Fibroblast of lung (primary cell): ENCODE measurements around the gene MAPKAPK2. TPM values are rescaled to one million over a fixed set of nuclear protein-coding genes. Genes with fewer than 3 reads are reported as not detected.
A peak's percentile ranks its signal among the peaks of the same experiment; 100 is the strongest.

Experiments used
- DNase-seq, 2 donors: peaks; one replicate each; pipeline versions ENCODE4 v3.0.0 to v3.0.0-alpha.2; 2010; ENCODE audit warnings: low read depth in 2 of 2
- H2AFZ ChIP-seq: 2 replicates; pipeline ENCODE4 v1.5.1; 2012; ENCODE audit warnings: low read length, control low read depth, inconsistent platforms
- H3K27ac ChIP-seq: 2 replicates; pipeline ENCODE4 v1.5.1; 2011; ENCODE audit warnings: low read length, control low read depth; ENCODE audit not compliant: insufficient read depth
- H3K27me3 ChIP-seq: 2 replicates; pipeline ENCODE4 v1.5.1; 2011; ENCODE audit warnings: mild to moderate bottlenecking, low read length; ENCODE audit not compliant: control insufficient read depth, insufficient read depth
- H3K36me3 ChIP-seq: 2 replicates; pipeline ENCODE4 v1.5.1; 2011; ENCODE audit warnings: low read length; ENCODE audit not compliant: control insufficient read depth, insufficient read depth
- H3K4me1 ChIP-seq: 2 replicates; pipeline ENCODE4 v1.5.1; 2011; ENCODE audit warnings: low read length; ENCODE audit not compliant: control insufficient read depth, insufficient read depth; ENCODE audit errors: extremely low read depth
- H3K4me2 ChIP-seq: 2 replicates; pipeline ENCODE4 v1.5.1; 2011; ENCODE audit warnings: low read length, control low read depth; ENCODE audit not compliant: insufficient read depth; ENCODE audit errors: extremely low read depth
- H3K4me3 ChIP-seq, 4 experiments: fragments of 200-600 bp in 1 of 4; sonication (generic) in 1 of 4; replicated peaks in 1 of 4; 2 replicates each; pipeline ENCODE4 v1.5.1; 2011 to 2016; ENCODE audit warnings: low read length in 4 of 4, low read depth in 3 of 4, mild to moderate bottlenecking in 3 of 4, control low read depth in 2 of 4, inconsistent platforms in 1 of 4, mixed read lengths in 1 of 4; ENCODE audit not compliant: insufficient read depth in 1 of 4; ENCODE audit errors: control extremely low read depth in 1 of 4
- H3K79me2 ChIP-seq: 2 replicates; pipeline ENCODE4 v1.5.1; 2012; ENCODE audit warnings: mild to moderate bottlenecking, low read length, inconsistent platforms; ENCODE audit not compliant: control insufficient read depth, insufficient read depth
- H3K9ac ChIP-seq: 2 replicates; pipeline ENCODE4 v1.5.1; 2011; ENCODE audit warnings: mild to moderate bottlenecking, low read length, control low read depth; ENCODE audit not compliant: insufficient read depth
- H3K9me3 ChIP-seq: 2 replicates; pipeline ENCODE4 v1.5.1; 2012; ENCODE audit warnings: low read depth, low read length; ENCODE audit not compliant: control insufficient read depth, insufficient read depth
- H4K20me1 ChIP-seq: 2 replicates; pipeline ENCODE4 v1.5.1; 2011; ENCODE audit warnings: low read length; ENCODE audit not compliant: control insufficient read depth, insufficient read depth; ENCODE audit errors: extremely low read depth
- EZH2 ChIP-seq: IDR thresholded peaks from 2 replicates; pipeline ENCODE4 v1.5.1; 2012; ENCODE audit warnings: low read length, control low read depth, mild to moderate bottlenecking; ENCODE audit errors: missing control alignments
- polyA plus RNA-seq, 2 donors: library from polyadenylated mRNA; depleted of rRNA in 1 of 2; stranded (reverse) in 1 of 2; unstranded in 1 of 2; fragments of >200 nt; gene quantifications; 2 replicates each; pipeline ENCODE4 v1.2.1, GENCODE V29; 2011 to 2012; ENCODE audit warnings: missing spikeins in 1 of 2
- total RNA-seq: library from RNA; depleted of rRNA; stranded (reverse); fragments of >200 nt; gene quantifications from 2 replicates; pipeline ENCODE4 v1.2.1, GENCODE V29; 2014
- TF ChIP-seq, protein P1 (sequence below), 2 donors: IDR thresholded peaks in 1 of 2; conservative IDR thresholded peaks in 1 of 2; 1 replicate in 1 of 2; 2 replicates in 1 of 2; pipeline ENCODE4 v1.5.1; 2011 to 2012; ENCODE audit warnings: low read length in 2 of 2, control low read depth in 1 of 2, inconsistent platforms in 1 of 2, low read depth in 1 of 2, mild to moderate bottlenecking in 1 of 2

MAPKAPK2 gene
- total and polyA plus RNA-seq, 2 donors (not counting 1 experiment from before 2014, with no cell fraction given): 51.9 to 85.7 TPM

DNA sequence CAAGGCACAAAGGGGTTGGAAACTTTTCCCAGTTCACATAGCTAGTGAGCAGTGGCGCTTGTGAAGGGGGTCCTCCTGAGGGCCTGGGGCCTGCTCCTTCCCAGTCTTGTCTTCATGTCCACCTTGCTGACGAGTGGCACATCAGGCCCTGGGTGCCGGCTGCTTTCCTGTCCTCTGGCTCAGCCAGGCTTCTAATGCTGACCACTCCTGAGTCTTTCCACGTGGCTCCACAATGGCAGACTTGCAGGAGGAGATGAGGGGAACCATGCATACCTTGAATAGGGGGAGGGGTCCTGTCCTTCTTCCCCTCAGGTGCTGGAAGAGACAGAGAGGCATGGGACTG, 38.7 kb downstream of the MAPKAPK2 start:
- Histone ChIP-seq H3K4me1 (peaks cover 13% of the 10 kb centered on the region), H3K27ac (peak overlapping the region; percentile 55), H3K4me3 (no peak overlapping the region), H3K79me2 (peaks cover 78% of the 10 kb centered on the region), H3K9me3 (no peaks in the 10 kb centered on the region), H3K4me2 (peak overlapping the region; percentile 40), H3K36me3 (no peaks in the 10 kb centered on the region), H3K27me3 (no peaks in the 10 kb centered on the region), H4K20me1 (peaks cover 7% of the 10 kb centered on the region), H2AFZ (no peak overlapping the region), H3K9ac (no peak overlapping the region)
- no peak for DNase-seq
- no peak for TF ChIP-seq EZH2

DNA sequence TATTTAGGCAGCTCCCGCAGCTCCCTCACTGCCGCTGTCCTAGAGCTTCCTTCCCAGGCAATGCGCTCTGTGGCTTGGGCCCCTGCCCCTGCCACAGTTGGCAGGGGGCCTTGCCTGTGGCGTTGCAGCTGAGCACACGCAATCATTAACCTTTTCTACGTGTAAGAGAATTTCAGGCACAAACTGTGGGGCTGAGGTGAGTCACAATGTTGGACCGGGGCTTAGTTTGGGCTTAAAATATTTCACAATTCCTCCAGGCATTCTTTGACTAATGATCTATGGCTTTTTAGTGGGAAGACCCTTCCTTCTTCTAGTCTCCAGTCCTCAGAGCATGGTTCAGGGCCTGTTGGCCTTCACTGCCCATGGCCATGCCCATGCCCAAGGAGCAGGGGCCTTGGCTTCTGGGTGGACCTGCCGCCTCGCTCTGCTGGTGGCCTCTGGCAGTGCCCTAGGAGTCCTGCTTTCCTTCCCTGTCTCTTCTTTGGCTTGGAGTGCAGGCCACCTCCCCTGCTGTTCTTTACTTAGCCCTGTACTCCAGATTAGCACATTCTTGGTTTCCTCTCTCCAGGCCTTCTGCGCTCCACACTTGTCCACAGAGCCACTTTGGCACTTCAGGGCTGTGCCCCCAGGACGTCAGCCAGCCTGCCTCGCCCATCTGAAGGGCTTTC, 39.2 kb downstream of the MAPKAPK2 start:
- H3K4me1 ChIP-seq: peaks cover 13% of the 10 kb centered on the region
- no peaks in the 10 kb centered on the region for H3K9me3 ChIP-seq
- peak overlapping the region; percentile 40 for H3K4me2 ChIP-seq
- peaks cover 77% of the 10 kb centered on the region for H3K79me2 ChIP-seq
- H2AFZ ChIP-seq: no peak overlapping the region
- H3K27ac ChIP-seq: peak overlapping the region; percentile 55
- peak; percentile 93 to 95 for DNase-seq
- no peaks in the 10 kb centered on the region for H3K36me3 ChIP-seq
- no peak overlapping the region for H3K9ac ChIP-seq
- no peak overlapping the region for H3K4me3 ChIP-seq
- H3K27me3 ChIP-seq: no peaks in the 10 kb centered on the region
- TF ChIP-seq, protein P1, sequence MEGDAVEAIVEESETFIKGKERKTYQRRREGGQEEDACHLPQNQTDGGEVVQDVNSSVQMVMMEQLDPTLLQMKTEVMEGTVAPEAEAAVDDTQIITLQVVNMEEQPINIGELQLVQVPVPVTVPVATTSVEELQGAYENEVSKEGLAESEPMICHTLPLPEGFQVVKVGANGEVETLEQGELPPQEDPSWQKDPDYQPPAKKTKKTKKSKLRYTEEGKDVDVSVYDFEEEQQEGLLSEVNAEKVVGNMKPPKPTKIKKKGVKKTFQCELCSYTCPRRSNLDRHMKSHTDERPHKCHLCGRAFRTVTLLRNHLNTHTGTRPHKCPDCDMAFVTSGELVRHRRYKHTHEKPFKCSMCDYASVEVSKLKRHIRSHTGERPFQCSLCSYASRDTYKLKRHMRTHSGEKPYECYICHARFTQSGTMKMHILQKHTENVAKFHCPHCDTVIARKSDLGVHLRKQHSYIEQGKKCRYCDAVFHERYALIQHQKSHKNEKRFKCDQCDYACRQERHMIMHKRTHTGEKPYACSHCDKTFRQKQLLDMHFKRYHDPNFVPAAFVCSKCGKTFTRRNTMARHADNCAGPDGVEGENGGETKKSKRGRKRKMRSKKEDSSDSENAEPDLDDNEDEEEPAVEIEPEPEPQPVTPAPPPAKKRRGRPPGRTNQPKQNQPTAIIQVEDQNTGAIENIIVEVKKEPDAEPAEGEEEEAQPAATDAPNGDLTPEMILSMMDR (conservative IDR thresholded peaks at IDR 0.05 in 1 of 2, IDR thresholded peaks at IDR 0.05 in 1 of 2; ENCODE audit: low read depth in 1 of 2, low read length in 2 of 2): peak in 1 of 2 donors; percentile 11
- no peak for TF ChIP-seq EZH2
- peaks cover 7% of the 10 kb centered on the region for H4K20me1 ChIP-seq

DNA sequence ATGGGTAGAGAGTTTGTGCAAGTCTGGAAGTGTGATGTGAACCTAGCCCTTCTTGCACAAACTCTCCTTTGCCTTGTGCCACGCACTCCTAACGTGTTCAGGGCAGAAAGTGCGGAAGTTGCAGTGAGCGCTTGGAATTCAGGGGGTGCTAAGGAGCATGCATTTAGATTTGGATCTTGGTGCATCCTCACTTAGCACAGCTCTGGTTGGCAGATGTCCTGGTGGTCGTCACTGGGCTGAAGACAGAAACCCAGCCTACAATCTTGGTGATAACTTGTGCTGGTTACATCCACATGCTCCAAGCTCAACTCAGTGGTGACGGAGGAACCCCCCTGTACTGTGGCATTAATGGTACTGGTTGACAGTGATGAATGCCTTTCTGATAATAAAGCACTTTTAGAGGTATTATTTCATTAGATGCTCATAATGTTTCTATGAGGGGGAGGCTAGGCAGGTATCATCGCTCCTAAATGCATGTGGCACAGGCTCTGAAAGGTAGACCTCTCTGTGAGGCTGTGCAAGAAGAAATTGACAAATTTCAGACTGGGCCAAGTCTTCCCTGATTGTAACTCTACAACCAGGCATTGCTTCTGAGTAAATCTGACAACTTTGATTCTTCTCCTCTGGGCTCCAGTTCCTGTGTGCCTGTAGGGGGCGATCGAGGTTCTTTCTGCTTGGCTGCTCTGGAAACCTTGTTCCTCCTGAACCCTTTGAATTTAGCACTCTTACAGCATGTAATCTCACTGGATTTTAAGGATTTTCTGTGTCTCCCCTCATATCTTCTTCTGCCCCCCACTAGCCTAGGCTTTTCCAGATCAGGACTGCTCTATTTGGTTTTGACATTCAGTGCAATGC, 40.6 kb downstream of the MAPKAPK2 start:
- peaks cover 63% of the 10 kb centered on the region for H3K79me2 ChIP-seq
- no peak overlapping the region for H3K9ac ChIP-seq
- no peak overlapping the region for H3K4me2 ChIP-seq
- H3K4me3 ChIP-seq: no peak overlapping the region
- DNase-seq: peak; percentile 31 to 60
- TF ChIP-seq EZH2: no peak
- TF ChIP-seq, protein P1 (conservative IDR thresholded peaks at IDR 0.05 in 1 of 2, IDR thresholded peaks at IDR 0.05 in 1 of 2; ENCODE audit: low read depth in 1 of 2, low read length in 2 of 2): peak; percentile 51 to 84
- H2AFZ ChIP-seq: no peak overlapping the region
- no peak overlapping the region for H3K27ac ChIP-seq
- peaks cover 2% of the 10 kb centered on the region for H3K36me3 ChIP-seq
- H3K9me3 ChIP-seq: no peaks in the 10 kb centered on the region
- H4K20me1 ChIP-seq: peaks cover 7% of the 10 kb centered on the region
- H3K27me3 ChIP-seq: no peaks in the 10 kb centered on the region
- peaks cover 13% of the 10 kb centered on the region for H3K4me1 ChIP-seq
